GM18861 (cell line): ENCODE results near the gene FTO.
"Not testable (repeated sequence)": the region's sequence is repeated elsewhere in the genome, so short reads cannot be mapped to it uniquely, and the experiment has no call there.

Source experiments
- ATAC-seq: cut with Tn5 transposase; IDR thresholded peaks from one replicate; pipeline ENCODE4 v1.9.1; 2021; ENCODE audit not compliant: unreplicated experiment

Gene FTO

GRCh38 chr16:53703590-53704444, at the start of gene FTO, which contains the start of gene RPGRIP1L:
Gene FTO, plus strand, starts transcription at chr16:53704156.
Gene RPGRIP1L, minus strand, starts transcription at chr16:53703859. Its CDS starts 3,136 bp downstream, at chr16:53700723.
- peak; percentile 99 for ATAC-seq

GRCh38 chr16:53654946-53655345, 49.0 kb upstream of the FTO start:
- no peak for ATAC-seq

GRCh38 chr16:53662072-53662471, 41.9 kb upstream of the FTO start:
- ATAC-seq, result no peak

- no peak for ATAC-seq
Observed at GRCh38 chr16:53664724-53665345, 39.1 kb upstream of the FTO start.

GRCh38 chr16:53666786-53667415, 37.1 kb upstream of the FTO start:
- no peak for ATAC-seq

- ATAC-seq, result no peak
Observed at GRCh38 chr16:53668869-53669268, 35.1 kb upstream of the FTO start.

- ATAC-seq, result no peak
Observed at GRCh38 chr16:53672461-53672860, 31.5 kb upstream of the FTO start.

- no peak for ATAC-seq
Observed at GRCh38 chr16:53673189-53673588, 30.8 kb upstream of the FTO start.

- no peak for ATAC-seq
Observed at GRCh38 chr16:53678155-53678554, 25.8 kb upstream of the FTO start.

GRCh38 chr16:53678756-53679343, 25.1 kb upstream of the FTO start:
- no peak for ATAC-seq

- no peak for ATAC-seq
Observed at GRCh38 chr16:53680756-53681155, 23.2 kb upstream of the FTO start.

- no peak for ATAC-seq
Observed at GRCh38 chr16:53681354-53681753, 22.6 kb upstream of the FTO start.

GRCh38 chr16:53685334-53685733, 18.6 kb upstream of the FTO start:
- not testable (repeated sequence) for ATAC-seq

- no peak for ATAC-seq
Observed at GRCh38 chr16:53686710-53687109, 17.2 kb upstream of the FTO start.

- ATAC-seq, result no peak
Observed at GRCh38 chr16:53689636-53690035, 14.3 kb upstream of the FTO start.

- no peak for ATAC-seq
Observed at GRCh38 chr16:53690771-53691170, 13.2 kb upstream of the FTO start.

GRCh38 chr16:53692146-53692545, 11.8 kb upstream of the FTO start:
- no peak for ATAC-seq

GRCh38 chr16:53693320-53693719, 10.6 kb upstream of the FTO start:
- no peak for ATAC-seq

- ATAC-seq, result no peak
Observed at GRCh38 chr16:53695070-53695469, 8.9 kb upstream of the FTO start.

- ATAC-seq, result not testable (repeated sequence)
Observed at GRCh38 chr16:53698271-53698670, 5.7 kb upstream of the FTO start.

- no peak for ATAC-seq
Observed at GRCh38 chr16:53704445-53704813, 473 bp downstream of the FTO start.

GRCh38 chr16:53707671-53708070, 3.7 kb downstream of the FTO start:
- no peak for ATAC-seq
